HUDEP-2 (cell line): ENCODE results near the gene SLC2A6.

Source experiments
- DNase-seq, 76 experiments: peaks; one replicate each; lab custom pipeline; 2025; ENCODE audit not compliant: unreplicated experiment in 76 of 76; lab: John Stamatoyannopoulos, UW

Gene SLC2A6

GRCh38 chr9:133516256-133516960 is 37.5 kb upstream of the SLC2A6 start:
- DNase-seq, result no peak

- no peak for DNase-seq
These were observed 36.8 kb upstream of the SLC2A6 start for GRCh38 chr9:133515615-133516255.

- no peak for DNase-seq
These were observed 36.3 kb upstream of the SLC2A6 start for GRCh38 chr9:133515240-133515610.

- peak in 47 of 76 experiments; percentile 16 to 61 (median 35) for DNase-seq
These were observed 35.8 kb upstream of the SLC2A6 start for GRCh38 chr9:133514460-133515239.

GRCh38 chr9:133513214-133514100 is 34.6 kb upstream of the SLC2A6 start:
- peak in 67 of 76 experiments; percentile 11 to 72 (median 54) for DNase-seq

GRCh38 chr9:133512253-133513213 is 33.6 kb upstream of the SLC2A6 start:
- peak in 24 of 76 experiments; percentile 24 to 70 (median 52) for DNase-seq

- DNase-seq, result no peak
These were observed 32.7 kb upstream of the SLC2A6 start for GRCh38 chr9:133511607-133512006.

- no peak for DNase-seq
These were observed 32.1 kb upstream of the SLC2A6 start for GRCh38 chr9:133510926-133511505.

GRCh38 chr9:133509179-133510083 is 30.5 kb upstream of the SLC2A6 start:
- peak in 71 of 76 experiments; percentile 25 to 88 (median 77) for DNase-seq

- no peak for DNase-seq
These were observed 29.1 kb upstream of the SLC2A6 start for GRCh38 chr9:133508046-133508445.

GRCh38 chr9:133507246-133507965 is 28.5 kb upstream of the SLC2A6 start:
- DNase-seq, result no peak

- peak in 1 of 76 experiments; percentile 19 for DNase-seq
These were observed 27.7 kb upstream of the SLC2A6 start for GRCh38 chr9:133506653-133507038.

GRCh38 chr9:133505901-133506652 is 27.2 kb upstream of the SLC2A6 start:
- DNase-seq, result peak in 47 of 76 experiments; percentile 3 to 71 (median 42)

- DNase-seq, result no peak
These were observed 26.4 kb upstream of the SLC2A6 start for GRCh38 chr9:133505186-133505830.

- no peak for DNase-seq
These were observed 23.2 kb upstream of the SLC2A6 start for GRCh38 chr9:133502112-133502511.

- DNase-seq, result no peak
These were observed 21.0 kb upstream of the SLC2A6 start for GRCh38 chr9:133499892-133500270.
